ENCODE measurements around the gene ZBTB21.

The ZBTB21 gene

DNA sequence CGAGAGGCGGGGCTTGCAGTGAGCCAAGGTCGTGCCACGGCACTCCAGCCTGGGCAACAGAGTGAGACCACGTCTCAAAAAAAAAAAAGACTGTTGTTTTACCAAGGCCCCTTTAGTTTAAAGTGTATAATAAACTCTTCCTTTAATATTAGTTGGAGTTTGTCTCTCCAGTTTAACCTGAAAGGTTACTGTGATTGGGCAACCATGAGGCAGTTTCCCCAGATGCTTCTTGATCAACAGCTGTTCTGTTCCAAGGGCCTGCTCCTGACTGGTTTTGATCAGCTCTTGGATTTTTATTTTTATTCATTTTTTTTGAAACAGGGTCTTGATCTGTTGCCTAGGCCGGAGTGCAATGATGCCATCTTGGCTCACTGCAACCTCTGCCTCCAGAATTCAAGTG, 38.3 kb downstream of the ZBTB21 start:
- ATAC-seq, result no peak
- no peak for TF ChIP-seq TCF4 (CRISPR knock-in tag; IDR thresholded peaks at IDR 0.05; ENCODE audit: borderline replicate concordance)
- no peak for TF ChIP-seq ARNTL (CRISPR knock-in tag; IDR thresholded peaks at IDR 0.05; ENCODE audit: borderline replicate concordance, low read depth)
- no peak for TF ChIP-seq ZFP30 (CRISPR knock-in tag; IDR thresholded peaks at IDR 0.05)
- TF ChIP-seq, protein P1, sequence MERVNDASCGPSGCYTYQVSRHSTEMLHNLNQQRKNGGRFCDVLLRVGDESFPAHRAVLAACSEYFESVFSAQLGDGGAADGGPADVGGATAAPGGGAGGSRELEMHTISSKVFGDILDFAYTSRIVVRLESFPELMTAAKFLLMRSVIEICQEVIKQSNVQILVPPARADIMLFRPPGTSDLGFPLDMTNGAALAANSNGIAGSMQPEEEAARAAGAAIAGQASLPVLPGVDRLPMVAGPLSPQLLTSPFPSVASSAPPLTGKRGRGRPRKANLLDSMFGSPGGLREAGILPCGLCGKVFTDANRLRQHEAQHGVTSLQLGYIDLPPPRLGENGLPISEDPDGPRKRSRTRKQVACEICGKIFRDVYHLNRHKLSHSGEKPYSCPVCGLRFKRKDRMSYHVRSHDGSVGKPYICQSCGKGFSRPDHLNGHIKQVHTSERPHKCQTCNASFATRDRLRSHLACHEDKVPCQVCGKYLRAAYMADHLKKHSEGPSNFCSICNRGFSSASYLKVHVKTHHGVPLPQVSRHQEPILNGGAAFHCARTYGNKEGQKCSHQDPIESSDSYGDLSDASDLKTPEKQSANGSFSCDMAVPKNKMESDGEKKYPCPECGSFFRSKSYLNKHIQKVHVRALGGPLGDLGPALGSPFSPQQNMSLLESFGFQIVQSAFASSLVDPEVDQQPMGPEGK (CRISPR knock-in tag; IDR thresholded peaks at IDR 0.05; ENCODE audit: borderline replicate concordance), result no peak
- no peak for TF ChIP-seq ZNF70 (CRISPR knock-in tag; IDR thresholded peaks at IDR 0.05)
- TF ChIP-seq, protein P2, sequence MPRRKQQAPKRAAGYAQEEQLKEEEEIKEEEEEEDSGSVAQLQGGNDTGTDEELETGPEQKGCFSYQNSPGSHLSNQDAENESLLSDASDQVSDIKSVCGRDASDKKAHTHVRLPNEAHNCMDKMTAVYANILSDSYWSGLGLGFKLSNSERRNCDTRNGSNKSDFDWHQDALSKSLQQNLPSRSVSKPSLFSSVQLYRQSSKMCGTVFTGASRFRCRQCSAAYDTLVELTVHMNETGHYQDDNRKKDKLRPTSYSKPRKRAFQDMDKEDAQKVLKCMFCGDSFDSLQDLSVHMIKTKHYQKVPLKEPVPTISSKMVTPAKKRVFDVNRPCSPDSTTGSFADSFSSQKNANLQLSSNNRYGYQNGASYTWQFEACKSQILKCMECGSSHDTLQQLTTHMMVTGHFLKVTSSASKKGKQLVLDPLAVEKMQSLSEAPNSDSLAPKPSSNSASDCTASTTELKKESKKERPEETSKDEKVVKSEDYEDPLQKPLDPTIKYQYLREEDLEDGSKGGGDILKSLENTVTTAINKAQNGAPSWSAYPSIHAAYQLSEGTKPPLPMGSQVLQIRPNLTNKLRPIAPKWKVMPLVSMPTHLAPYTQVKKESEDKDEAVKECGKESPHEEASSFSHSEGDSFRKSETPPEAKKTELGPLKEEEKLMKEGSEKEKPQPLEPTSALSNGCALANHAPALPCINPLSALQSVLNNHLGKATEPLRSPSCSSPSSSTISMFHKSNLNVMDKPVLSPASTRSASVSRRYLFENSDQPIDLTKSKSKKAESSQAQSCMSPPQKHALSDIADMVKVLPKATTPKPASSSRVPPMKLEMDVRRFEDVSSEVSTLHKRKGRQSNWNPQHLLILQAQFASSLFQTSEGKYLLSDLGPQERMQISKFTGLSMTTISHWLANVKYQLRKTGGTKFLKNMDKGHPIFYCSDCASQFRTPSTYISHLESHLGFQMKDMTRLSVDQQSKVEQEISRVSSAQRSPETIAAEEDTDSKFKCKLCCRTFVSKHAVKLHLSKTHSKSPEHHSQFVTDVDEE (CRISPR knock-in tag; IDR thresholded peaks at IDR 0.05), result no peak
- no peak for TF ChIP-seq GLIS3 (CRISPR knock-in tag; IDR thresholded peaks at IDR 0.05)
- no peak for TF ChIP-seq SNAI2 (CRISPR knock-in tag; IDR thresholded peaks at IDR 0.05)
- no peak for TF ChIP-seq ZFP3 (CRISPR knock-in tag; IDR thresholded peaks at IDR 0.05)

DNA sequence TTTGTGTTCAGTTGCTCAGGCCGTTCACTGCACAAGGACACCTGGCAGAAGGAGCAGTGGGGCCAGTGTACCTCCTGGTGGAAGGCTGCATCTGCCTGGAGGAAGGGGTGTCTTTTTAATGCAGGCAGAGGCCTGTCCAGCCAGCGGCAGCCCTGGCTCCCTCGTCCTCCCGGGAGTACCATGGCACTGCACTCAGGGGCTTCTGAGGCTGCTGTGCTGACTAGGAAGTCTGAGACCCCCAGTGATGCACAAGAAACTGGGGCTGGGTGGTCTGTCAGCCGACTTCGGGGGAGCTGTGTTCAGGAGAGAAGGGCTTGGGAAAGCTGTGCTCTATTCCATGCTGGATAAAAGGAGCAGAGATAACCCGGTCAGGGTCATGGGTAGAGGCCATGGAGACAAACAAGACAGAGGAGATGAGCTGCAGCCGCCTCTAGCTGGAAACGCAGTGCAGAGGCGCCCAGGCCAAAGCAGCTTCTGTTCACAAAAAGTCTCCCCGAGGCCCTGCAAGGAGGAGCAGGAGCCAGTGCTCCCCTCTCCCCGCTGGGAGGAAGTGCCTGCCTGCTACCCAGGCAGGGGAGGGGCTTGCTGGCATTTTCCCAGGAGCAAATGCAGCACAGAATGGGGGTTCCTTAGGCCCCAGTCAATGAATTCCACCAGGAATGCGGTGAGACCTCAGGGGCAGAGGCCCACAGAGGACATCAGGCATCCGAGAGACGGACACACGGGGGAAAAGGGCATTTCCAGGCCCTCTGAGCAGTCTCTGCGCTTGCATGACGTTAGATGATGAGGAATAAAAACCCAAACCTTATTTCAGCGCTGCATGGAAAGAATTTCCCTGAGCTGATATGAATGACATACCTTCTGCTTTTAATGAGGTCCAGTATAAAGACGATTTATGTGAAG, 39.2 kb downstream of the ZBTB21 start:
- ATAC-seq, result no peak
- TF ChIP-seq ARNTL (CRISPR knock-in tag; IDR thresholded peaks at IDR 0.05; ENCODE audit: borderline replicate concordance, low read depth) (no peak), ZNF565 (CRISPR knock-in tag; conservative IDR thresholded peaks at IDR 0.05; ENCODE audit: low read depth) (no peak)

DNA sequence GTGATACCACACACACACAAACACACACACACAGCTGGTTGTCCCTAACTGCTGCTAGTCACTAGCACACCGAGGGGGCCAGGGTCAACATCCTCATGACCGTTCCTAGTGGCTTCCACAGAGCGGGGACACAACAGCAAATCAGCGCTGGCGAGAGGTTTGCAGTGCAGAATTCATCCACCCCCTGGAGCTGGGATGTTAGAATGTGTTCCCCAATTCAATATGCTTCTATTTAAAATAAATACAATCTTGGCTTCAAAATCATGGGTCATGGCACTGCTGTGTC, 40.1 kb downstream of the ZBTB21 start:
- TF ChIP-seq, protein P3, sequence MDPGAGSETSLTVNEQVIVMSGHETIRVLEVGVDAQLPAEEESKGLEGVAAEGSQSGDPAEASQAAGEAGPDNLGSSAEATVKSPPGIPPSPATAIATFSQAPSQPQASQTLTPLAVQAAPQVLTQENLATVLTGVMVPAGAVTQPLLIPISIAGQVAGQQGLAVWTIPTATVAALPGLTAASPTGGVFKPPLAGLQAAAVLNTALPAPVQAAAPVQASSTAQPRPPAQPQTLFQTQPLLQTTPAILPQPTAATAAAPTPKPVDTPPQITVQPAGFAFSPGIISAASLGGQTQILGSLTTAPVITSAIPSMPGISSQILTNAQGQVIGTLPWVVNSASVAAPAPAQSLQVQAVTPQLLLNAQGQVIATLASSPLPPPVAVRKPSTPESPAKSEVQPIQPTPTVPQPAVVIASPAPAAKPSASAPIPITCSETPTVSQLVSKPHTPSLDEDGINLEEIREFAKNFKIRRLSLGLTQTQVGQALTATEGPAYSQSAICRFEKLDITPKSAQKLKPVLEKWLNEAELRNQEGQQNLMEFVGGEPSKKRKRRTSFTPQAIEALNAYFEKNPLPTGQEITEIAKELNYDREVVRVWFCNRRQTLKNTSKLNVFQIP (CRISPR knock-in tag; IDR thresholded peaks at IDR 0.05; ENCODE audit: borderline replicate concordance, low read depth), result no peak
- TF ChIP-seq ZC3H10 (CRISPR knock-in tag; IDR thresholded peaks at IDR 0.05) (no peak), ARNTL (CRISPR knock-in tag; IDR thresholded peaks at IDR 0.05; ENCODE audit: borderline replicate concordance, low read depth) (no peak), ESRRG (CRISPR knock-in tag; IDR thresholded peaks at IDR 0.05) (no peak), OSR1 (CRISPR knock-in tag; IDR thresholded peaks at IDR 0.05) (no peak), TCF4 (CRISPR knock-in tag; IDR thresholded peaks at IDR 0.05; ENCODE audit: borderline replicate concordance) (no peak), BACH2 (CRISPR knock-in tag; IDR thresholded peaks at IDR 0.05; ENCODE audit: borderline replicate concordance) (no peak), ZFP3 (CRISPR knock-in tag; IDR thresholded peaks at IDR 0.05) (no peak), ZNF8 (CRISPR knock-in tag; IDR thresholded peaks at IDR 0.05) (no peak), ZNF565 (CRISPR knock-in tag; conservative IDR thresholded peaks at IDR 0.05; ENCODE audit: low read depth) (no peak), SNAI2 (CRISPR knock-in tag; IDR thresholded peaks at IDR 0.05) (no peak), ZNF70 (CRISPR knock-in tag; IDR thresholded peaks at IDR 0.05) (no peak)
- TF ChIP-seq, protein P1 (CRISPR knock-in tag; IDR thresholded peaks at IDR 0.05; ENCODE audit: borderline replicate concordance), result no peak
- TF ChIP-seq, protein P4, sequence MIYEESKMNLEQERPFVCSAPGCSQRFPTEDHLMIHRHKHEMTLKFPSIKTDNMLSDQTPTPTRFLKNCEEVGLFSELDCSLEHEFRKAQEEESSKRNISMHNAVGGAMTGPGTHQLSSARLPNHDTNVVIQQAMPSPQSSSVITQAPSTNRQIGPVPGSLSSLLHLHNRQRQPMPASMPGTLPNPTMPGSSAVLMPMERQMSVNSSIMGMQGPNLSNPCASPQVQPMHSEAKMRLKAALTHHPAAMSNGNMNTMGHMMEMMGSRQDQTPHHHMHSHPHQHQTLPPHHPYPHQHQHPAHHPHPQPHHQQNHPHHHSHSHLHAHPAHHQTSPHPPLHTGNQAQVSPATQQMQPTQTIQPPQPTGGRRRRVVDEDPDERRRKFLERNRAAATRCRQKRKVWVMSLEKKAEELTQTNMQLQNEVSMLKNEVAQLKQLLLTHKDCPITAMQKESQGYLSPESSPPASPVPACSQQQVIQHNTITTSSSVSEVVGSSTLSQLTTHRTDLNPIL (CRISPR knock-in tag; IDR thresholded peaks at IDR 0.05; ENCODE audit: low read depth), result no peak
- ATAC-seq, result no peak
